GM20000 (cell line): ENCODE measurements around the gene TMEM126B.
"Not testable (repeated sequence)": the region's sequence is repeated elsewhere in the genome, so short reads cannot be mapped to it uniquely, and the experiment has no call there.

Experiments used
- DNase-seq: peaks from one replicate; pipeline ENCODE4 v3.0.0; 2012; ENCODE audit warnings: low spot score
- TF ChIP-seq, protein P1 (sequence below): IDR thresholded peaks from 2 replicates; pipeline ENCODE4 v1.5.1; 2012; ENCODE audit warnings: mild to moderate bottlenecking, control low read depth; ENCODE audit errors: extremely low read depth, missing control alignments

TMEM126B gene

GRCh38 chr11:85602526-85603213, 25.7 kb upstream of the TMEM126B start:
- no peak for DNase-seq
- TF ChIP-seq, protein P1, sequence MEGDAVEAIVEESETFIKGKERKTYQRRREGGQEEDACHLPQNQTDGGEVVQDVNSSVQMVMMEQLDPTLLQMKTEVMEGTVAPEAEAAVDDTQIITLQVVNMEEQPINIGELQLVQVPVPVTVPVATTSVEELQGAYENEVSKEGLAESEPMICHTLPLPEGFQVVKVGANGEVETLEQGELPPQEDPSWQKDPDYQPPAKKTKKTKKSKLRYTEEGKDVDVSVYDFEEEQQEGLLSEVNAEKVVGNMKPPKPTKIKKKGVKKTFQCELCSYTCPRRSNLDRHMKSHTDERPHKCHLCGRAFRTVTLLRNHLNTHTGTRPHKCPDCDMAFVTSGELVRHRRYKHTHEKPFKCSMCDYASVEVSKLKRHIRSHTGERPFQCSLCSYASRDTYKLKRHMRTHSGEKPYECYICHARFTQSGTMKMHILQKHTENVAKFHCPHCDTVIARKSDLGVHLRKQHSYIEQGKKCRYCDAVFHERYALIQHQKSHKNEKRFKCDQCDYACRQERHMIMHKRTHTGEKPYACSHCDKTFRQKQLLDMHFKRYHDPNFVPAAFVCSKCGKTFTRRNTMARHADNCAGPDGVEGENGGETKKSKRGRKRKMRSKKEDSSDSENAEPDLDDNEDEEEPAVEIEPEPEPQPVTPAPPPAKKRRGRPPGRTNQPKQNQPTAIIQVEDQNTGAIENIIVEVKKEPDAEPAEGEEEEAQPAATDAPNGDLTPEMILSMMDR = no peak

DNA sequence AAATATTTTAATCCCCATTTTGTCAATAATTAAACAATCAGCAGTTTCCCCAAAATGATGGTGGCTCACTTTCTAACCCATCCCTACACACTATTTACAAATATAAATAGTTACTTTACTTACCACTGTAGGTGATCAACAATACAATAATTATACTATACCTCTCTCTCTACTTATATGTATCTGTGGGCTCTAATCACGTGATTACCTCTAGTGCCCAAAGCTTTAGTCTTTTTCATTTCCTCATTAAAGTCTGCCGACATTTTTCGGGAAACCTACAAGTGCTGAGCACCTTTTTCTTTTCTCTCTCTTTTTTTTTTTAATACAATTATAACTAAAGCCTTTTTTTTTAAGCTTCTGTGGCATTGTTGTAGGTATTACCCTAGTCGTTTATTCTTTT, 25.2 kb upstream of the TMEM126B start:
- no peak for DNase-seq
- TF ChIP-seq, protein P1 = no peak

DNA sequence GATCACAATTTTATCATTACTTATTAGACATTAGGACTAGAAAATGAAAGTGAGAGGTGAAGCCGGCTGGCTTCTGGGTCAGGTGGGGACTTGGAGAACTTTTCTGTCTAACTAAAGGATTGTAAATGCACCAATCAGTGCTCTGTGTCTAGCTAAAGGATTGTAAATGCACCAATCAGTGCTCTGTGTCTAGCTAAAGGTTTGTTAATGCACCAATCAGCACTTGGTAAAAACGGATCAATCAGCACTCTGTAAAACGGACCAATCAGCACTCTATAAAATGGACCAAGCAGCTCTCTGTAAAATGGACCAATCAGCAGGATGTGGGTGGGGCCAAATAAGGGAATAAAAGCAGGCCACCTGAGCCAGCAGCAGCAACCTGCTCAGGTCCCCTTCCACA, 22.2 kb upstream of the TMEM126B start:
- DNase-seq = not testable (repeated sequence)

DNA sequence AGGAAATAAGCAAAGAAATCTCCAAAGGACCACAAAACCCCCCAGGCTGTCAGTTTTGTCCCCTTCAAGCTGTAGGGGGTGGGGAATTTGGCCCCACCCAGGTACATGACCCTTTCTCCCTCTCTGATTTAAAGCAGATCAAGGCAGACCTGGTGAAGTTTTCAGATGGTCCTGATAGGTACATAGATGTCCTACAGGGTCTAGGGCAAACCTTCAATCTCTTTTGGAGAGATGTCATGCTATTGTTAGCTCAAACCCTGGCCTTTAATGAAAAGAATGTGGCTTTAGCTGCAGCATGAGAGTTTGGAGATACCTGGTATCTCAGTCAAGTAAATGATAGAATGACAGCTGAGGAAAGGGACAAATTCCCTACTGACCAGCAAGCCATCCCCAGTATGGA, 19.8 kb upstream of the TMEM126B start:
- DNase-seq = not testable (repeated sequence)

GRCh38 chr11:85609286-85609685, 19.1 kb upstream of the TMEM126B start:
- not testable (repeated sequence) for DNase-seq

GRCh38 chr11:85611643-85612042, 16.8 kb upstream of the TMEM126B start:
- DNase-seq = not testable (repeated sequence)

DNA sequence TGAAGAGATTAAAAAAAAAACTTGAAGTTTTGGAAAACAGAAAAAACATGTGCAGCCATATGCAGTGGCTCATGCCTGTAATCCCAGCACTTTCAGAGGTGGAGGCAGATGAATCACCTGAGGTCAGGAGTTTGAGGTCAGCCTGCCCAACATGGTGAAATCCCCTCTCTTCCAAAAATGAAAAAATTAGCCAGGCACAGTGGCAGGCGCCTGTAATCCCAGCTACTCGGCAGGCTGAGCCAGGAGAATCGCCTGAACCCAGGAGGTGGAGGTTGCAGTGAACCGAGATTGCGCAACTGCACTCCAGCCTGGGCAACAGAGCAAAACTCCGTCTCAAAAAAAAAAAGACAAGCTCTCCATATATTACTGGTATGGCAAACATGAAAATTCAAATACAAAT, 8.9 kb upstream of the TMEM126B start:
- no peak for DNase-seq
- TF ChIP-seq, protein P1 = no peak

- TF ChIP-seq, protein P1 = no peak
- no peak for DNase-seq
Measured at GRCh38 chr11:85620256-85620655, 8.1 kb upstream of the TMEM126B start.

DNA sequence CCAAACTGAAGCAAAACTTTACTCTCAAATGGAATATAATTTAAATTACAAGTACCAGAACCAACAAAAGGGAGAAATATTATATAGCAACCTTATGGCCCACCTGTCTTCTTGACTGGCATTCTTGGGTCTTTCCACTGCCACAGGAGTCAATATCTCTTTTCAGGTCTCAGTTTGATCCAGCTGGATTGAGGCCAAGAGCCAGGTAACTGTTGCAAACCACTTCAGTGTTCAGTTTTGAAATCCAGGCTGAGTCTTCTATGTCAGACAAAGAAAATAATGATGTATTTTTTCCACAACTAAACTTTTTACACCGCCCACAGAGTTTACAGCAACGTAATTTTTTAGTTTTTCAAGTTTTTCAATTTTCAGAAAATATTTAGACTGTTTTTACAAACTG, 1.9 kb upstream of the TMEM126B start:
- DNase-seq = no peak
- TF ChIP-seq, protein P1 = no peak

- TF ChIP-seq, protein P1 = no peak
- peak; percentile 6 for DNase-seq
Measured at GRCh38 chr11:85627332-85627997, 928 bp upstream of the TMEM126B start, which contains the start of gene DLG2. Gene DLG2, minus strand, starts transcription at chr11:85627344.
